Fibroblast of skin of right biceps (primary cell): Measurements from ENCODE around the gene GNG2.
A peak's percentile ranks its signal among the peaks of the same experiment; 100 is the strongest.

ENCODE experiments used
- DNase-seq: peaks from one replicate; pipeline ENCODE4 v3.0.0-alpha.2; 2013

GNG2 gene

DNA sequence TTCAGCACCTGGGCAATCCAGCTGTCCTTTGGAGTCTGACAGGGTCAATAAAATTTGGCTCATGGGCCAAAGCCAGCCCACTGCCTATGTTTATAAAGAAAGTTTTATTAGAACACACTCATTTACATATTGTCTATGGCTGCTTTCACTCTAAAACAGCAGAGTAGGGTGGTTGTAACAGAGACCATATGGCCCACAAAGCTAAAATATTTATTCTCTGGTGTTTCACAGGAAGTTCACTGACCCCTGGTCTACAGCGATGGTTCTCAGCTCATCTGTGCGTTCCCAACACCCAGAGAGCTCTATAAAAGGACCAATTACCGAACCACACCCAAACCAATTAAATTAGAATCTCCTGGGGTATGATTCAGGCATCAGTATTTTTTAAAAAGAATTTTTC, 91.2 kb downstream of the GNG2 start:
- no peak for DNase-seq

DNA sequence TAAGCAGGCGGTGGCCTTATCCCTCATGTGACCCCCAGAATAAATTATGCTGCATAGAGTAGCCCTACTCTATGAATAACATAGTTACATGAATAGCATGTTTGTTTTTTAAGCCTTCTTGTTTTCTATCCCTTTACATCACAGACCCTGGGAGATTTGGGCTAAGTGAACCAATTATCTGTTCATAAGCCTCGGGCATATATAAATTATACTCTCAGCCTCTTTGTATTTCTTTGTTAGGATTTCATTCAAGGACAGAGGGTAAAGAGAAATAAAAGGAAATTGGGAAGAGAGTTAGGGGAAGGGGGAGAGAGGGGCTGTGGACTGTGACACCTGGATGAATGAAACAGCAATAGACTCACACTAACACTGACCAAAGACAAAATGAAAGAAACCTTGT, 93.6 kb downstream of the GNG2 start:
- no peak for DNase-seq

DNA sequence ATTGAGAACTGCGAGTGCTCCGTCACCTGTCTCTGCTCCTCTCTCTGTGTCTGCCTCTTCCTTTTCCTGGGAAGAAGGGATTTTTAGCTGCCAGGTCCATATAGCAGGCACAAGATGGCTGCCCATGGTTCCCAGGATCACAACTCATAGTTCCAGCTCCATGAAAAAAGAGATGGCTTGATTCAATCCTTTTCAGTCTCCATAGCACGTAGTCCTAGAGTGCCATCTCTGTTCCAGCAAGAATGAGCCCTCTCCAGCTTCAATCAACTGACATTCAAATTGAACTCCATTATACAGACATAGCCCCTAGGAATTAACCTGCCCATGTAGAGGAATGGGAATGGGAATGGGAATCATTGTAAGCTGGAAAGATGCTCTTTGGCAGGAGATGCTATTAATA, 94.2 kb downstream of the GNG2 start:
- DNase-seq = no peak

DNA sequence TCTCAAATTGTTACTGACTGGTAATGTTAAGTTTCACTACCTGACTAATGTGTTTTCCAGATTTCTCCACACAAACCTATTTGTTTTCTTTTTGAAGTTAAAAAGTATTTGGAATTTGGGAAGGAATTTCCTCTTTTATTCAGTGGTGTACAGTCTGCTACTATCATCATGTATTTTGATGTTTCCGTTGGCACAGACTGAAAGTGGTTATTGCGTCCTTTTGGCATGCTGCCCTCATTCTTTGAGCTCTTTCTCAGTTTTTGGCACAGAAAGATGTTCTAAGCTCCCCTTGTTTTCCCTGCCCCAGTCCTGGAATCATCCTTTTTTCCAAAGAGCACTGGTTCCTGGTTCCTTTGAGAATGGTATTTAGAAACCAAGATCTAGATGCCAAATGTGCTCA, 97.5 kb downstream of the GNG2 start:
- peak; percentile 69 for DNase-seq

DNA sequence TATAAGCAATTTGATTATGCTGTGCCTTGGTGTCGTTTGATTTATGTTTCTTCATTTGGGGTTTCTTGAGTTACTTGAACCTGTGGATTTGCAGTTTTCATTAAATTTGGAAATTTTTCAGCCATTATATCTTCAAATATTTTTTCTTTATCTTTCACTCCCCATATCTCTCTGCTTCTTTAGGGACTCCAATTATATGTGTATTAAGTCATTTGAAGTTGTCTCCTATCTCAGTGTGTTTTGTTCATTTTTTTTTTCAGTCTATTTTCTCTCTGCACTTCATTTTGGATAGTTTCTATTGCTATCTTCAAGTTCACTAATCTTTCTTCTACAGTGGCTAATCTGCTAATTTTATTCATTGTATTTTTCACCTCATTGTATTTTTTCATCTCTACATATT, 99.5 kb downstream of the GNG2 start:
- no peak for DNase-seq

DNA sequence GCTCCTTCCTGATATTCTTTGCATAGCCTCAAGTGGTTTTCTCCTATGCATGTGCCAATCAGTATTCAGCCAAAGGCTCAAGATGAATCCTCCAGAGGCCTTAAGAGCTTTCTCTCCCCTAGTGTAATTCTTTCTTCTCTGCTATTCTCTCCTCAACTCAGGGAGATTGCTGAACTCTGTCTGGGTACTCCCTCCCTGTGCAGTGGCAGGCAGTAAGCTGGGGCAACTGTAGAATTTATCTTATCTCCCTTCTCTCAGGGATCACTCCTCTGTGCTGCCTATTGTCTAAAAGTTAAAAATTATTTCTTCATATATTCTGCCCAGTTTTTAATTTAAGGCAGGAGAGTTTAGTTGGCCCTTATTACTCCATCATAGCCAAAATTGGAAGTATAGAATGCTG, 100.5 kb downstream of the GNG2 start:
- no peak for DNase-seq

DNA sequence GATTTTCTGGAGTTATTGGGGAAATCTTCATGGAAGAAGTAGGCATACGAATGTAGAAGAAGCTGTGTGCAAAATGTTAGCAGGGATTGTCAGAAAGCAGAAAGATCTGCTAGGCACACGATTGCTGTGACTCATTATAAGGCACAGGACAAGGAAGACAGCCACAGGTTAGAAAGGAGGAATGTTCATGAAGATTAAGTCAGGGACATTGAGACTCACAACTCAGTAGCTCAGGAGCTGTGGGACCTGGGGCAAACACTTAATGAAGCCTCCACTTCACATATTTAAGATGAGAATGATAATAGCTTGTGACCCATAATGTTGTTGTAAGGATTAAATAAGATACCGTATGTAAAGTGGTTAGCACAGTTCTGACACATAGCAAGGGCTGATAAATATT, 102.3 kb downstream of the GNG2 start:
- DNase-seq = peak; percentile 47

DNA sequence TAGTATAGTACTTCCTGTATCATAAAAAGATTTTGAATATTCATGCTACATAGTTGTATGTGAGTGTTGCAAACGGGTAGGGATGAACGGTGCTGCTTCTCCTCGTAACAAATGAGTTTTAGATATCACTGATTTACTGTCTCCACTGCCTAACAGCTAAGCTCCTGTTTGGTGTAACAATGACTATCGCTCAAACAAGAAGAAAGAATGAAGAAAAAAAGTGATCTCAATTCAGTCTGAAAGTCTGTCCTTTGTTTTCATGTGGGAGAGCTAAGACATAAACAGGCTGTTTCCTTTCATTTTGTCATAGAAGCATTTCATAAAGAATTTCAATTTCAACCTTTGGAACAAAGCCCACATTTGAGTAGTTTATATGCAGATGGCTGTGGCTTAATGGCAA, 102.9 kb downstream of the GNG2 start:
- DNase-seq = peak; percentile 23

DNA sequence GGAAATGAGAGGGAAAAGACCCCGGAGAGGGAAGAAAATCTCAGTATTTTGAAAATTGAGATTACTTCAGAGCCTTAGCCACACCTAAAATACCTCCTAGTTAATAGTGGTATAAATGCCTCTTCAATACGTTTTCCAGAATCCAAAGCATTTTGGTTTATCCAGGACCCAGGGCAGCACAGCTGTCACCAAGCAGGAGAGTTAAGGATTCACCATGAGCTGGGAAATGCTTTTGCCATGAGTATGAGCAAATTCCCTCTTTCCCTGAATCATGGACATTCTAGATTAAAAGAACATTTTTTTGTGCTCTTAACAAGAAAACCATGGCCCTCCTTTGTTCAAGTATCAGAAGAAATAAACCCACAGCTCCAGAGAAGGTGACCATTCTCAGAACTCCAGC, 107.1 kb downstream of the GNG2 start:
- peak; percentile 43 for DNase-seq

DNA sequence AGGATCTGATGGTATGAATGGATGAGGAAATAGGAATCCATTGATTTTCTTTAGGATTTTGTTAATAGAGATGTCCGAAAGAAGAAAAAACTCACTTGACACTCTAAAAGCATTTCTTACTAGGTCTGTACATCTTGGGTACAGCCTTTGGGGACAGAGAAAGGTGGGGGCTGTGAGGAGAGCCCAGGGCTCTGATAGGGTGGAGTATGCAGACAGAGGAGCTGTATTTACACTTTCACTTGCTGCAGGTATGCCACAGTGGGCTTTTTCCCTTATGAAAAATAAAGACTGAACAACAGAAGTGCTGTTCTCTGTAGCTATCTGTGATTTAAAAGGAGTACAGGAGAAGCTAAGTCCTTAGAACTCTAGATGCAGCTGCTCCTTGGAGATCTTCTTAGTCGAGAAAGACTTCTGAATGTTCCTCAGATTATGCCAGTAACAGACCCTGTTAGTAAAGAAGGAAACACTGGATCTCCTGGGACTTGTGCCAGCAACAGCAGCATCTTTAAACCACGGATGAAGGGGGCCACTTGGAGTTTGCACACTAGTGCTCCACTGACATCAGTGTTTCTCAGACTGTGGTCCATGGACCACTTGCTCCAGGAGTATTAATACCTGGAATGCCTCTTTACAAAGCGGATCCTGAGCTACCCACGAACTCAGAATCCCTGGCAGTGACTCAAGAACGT, 109.6 kb downstream of the GNG2 start:
- no peak for DNase-seq

DNA sequence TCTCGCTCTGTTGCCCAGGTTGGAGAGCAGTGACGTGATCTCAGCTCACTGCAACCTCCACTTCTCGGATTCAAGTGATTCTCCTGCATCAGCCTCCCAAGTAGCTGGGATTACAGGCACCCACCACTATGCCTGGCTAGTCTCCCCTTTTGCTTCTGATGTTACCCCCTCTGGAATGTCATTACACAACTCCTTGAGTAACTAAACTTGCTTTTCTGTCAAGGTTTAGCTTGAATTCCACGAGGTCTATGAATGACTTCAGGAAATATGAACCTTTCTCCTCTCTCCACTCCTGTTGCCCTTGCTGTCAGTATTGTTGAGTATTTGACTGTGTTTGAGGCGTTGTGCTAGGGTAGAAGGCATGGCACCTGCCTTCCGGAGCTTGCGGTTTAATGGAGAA, 112.2 kb downstream of the GNG2 start:
- DNase-seq = no peak

DNA sequence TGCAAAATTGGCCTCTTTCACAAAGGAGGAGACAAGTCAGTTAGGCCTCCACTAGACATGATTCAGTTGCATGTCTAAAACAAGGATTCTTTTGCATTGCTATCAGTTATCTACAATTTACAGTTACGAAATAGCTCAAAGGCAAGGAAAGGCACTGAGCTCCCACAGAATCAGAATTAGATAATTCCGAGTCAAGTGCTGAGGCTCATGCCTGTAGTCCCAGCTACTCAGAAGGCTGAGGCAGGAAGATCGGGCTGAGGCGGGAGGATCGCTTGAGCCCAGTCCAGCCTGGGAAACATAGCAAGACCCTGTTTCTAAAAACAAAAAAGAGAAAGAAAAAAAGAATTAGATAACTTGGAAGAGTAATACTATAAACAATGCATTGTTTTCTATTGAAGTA, 116.7 kb downstream of the GNG2 start:
- no peak for DNase-seq

DNA sequence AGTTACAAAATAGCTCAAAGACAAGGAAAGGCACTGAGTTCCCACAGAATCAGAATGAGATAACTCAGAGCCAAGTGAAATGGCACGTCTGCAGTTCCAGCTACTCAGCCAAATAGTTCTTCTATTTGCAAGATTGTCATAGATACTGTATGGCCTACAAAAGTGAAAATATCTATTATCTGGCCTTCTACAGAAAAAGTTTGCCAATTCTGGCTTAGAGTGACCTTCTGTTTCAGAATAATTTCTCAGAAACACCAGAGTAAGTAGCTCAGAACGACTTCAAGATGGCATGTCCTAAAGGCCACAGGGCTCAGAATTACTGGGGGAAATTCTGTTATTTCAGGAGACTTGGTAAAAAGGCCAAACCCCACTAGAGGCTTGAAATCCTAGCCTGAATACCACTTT, 118.3 kb downstream of the GNG2 start:
- no peak for DNase-seq

DNA sequence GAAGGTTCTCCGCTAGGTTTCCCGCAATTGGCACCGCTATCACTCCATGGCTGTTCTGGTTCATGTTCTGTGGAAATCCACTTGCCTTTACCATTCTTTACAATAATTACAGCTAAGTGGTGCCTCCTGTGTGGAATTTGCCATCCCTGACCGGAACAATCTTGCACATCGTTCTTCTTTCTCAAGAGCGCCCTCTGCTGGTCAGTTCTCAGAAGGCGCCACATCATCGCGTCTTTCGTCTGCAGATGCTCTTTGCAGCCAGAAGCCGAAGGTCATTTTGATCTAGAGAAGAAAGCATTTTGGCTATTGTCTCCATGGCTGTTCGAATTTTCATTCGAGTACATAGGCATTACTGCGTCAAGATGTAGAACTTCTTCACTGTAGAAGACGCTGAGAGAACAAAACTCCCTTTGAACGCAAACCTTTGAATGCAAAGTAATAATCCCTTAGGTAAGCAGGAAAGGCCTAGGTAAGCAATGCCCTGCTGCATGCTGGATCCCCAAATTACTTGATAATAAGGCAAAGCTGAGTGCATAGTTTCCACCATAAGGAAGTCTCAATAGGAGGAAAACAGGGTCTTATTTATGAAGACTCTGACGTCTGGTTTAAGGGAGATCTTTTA, 118.8 kb downstream of the GNG2 start:
- peak; percentile 70 for DNase-seq

DNA sequence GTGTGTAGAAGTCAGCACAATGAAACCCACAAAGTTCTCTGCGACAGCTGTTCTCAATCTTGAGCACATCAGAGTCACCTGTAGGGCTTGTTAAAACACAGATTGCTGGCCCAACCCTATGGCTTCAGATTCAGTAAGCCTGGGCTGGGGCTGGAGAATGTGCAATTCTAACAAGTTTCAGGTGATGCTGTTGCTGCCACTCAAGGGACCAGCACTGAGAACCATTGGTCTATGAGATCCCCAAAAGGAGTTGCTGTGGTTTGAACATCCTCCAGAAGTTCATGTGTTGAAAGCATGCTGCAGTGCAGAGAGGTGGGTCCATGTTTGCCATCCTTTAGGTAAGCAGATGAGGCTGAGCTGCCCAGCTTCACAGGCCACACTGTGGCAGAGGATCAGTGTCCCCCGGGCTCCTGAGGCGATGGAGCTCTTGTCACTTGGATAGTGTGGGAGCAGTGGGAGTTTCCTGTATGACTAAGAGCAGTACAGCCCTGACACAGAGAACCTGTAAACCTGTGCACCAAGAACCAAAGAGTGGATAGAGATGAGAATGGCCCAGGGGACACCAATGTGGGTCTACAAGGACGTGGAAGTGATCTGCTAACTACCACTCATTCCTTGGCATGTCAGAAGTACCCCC, 120.9 kb downstream of the GNG2 start:
- no peak for DNase-seq

DNA sequence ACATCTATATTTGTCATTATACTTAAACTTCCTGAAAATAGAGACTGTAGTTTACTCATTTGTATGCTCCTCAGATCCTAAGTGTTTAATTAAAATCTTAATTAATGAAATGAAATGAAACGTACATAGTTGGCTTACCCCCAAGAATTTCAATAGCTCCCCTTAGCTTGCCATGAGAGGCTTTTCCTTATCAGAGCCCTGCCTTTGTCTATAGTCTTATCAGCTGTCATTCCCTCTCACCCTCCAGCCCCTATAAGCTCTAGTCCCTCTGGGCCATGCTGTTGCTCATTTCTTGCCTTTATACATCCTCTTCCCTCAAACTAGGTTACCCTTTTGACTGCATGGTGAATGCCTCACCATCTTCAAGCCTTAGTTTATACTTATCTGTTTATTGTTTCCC, 127.8 kb downstream of the GNG2 start:
- no peak for DNase-seq

DNA sequence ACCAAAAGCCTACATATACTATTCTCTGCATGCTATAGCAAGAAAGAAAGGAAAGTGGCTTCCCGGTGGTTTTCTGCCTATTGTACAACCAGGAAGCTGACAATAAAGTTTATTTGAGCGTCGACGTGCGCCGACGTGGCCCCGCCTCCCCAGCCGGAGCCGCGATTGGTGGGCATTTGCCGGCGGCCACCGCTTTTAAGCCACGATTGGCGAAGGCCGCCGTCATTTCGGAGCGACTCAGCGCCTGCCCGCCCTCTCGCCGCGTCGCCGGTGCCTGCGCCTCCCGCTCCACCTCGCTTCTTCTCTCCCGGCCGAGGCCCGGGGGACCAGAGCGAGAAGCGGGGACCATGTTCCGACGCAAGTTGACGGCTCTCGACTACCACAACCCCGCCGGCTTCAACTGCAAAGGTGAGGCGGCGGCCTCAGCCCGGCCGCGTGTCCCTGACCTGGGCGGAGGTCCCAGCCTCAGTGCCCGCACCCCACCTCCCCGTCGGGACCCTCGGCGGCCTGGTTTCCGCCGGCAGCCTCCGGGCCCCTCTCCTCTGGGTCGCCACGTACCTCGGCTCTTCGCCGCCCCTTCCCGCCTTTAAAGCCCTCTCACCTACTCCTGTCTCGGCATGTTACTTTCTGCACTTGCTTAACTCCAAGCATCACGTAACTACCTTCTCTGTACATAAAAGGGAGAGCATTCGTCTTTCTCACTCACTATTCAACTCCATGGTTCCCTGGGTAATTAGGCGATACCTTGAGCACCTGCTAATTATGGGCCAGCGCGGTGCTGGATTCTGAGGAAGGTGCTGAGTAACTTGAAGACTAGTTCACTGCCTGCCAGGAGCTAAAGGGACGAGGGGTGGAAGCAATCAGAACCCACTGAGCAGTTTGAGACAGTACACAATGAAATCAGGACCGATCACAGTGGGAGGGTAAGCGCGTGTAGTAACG, 129.2 kb downstream of the GNG2 start, which contains the start of gene RTRAF:
TSS of gene RTRAF (plus strand) at position 254 of the 942 bp plus-strand sequence. CDS start at position 348, 94 bp downstream.
- DNase-seq = peak; percentile 94

DNA sequence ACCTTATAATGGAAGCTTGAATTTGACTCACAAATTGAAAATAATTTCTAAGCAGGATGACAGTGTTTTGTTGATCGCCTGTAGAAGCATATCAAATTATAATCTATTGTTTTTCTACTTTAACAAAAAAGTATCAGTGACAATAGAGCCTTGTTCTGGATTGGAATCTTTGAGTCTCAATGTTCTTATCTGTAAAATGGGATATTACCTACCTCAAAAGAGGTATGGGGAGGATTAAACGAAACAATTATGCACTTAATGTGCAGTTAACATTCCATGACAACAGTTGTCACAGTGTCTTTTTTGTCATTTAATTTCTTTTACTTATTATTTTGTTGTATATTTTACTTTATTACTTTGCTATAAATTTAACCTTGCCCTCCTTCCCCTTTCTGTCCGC, 130.1 kb downstream of the GNG2 start:
- no peak for DNase-seq

DNA sequence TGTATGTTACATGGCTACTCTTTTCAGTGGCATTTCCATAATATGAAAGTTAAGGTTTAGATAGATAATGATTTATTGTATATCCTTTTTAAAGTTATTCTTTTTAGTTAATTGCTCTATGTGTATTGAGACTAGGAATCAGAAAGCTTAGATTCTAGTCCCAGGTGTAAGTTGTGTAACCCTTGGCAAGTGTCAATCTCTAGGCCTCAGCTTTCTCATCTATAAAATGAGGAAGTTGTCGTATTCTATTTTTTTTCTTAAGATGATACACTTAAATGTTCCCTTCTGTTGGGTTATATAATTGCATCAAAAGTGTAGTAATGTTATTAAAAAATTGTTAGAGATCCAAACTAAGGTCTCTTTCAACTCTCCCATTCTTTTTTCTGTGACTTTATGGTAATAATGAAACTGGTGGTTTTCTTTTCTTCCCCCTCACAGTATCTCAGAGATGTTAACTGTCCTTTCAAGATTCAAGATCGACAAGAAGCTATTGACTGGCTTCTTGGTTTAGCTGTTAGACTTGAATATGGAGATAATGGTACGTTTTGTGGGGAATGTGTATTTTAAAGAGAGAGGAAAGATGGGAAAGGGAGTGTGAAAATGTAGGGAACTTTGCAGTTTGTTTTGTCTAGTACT, 133.0 kb downstream of the GNG2 start:
- DNase-seq = no peak

DNA sequence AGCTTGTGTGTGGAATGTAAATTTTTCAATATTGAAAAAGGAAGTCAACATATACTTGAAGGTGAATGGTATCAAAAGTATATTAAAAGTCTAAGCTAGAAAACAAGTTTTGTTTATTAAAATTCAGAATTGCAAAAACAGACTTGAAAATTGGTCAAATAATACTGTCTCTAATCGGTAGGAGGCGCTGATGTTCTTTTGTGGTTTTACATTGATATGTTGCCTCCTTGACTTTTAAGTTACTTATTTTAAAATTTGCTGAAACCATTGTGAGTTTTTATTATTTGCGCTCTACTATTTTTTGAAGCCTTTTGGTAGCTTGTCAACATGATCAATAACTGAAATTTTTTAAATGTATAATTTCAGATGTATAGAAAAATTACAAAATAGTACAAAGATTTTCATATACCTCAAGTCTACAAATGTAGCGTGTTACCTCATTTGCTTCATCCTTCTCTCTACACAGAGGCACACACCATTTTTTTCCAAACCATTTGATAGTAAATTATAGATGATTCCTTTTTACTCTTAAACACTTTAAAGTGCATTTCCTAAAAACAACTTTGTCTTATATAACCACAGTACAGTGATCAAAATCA, 135.8 kb downstream of the GNG2 start:
- DNase-seq = peak; percentile 46

DNA sequence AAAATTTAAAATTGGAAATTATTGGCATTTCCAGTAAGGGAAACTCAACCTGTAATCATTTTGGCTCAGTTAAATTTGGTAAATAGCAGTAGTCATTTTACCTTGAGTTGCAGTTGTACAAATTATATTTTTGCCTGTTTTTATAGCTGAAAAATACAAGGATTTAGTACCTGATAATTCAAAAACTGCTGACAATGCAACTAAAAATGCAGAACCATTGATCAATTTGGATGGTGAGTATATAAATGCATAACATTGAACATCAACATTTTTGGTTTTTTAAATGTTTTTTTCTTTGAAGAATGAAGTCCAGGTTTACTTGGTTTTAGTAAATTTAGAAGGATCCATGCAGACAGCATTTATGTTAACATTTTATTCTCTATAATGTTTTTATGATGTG, 137.9 kb downstream of the GNG2 start:
- no peak for DNase-seq

DNA sequence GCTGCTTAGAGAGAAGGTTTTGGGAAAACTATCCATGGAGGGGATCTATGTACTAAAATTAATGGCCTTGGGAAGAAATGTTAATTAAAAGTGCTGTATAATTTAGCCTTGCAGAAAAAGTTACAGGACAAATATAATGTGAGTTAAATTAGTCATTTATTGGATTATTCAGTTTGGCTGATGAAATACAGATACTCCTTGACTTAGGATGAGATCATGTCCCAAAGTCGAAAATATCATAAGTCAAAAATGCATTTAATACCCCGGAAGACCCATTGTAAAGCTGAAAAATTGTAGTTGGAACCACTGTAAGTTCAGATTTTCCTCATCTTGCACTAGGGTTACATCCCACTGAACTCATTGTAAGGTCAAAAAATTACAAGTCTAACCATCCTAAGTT, 138.7 kb downstream of the GNG2 start:
- DNase-seq = peak; percentile 81
